Measurements from ENCODE around the gene PHLDB2.

- TF ChIP-seq CTCF (IDR thresholded peaks at IDR 0.05) (no peak), POLR2A (IDR thresholded peaks at IDR 0.05) (no peak)
Measured at GRCh38 chr3:111999484-112000324, 140.6 kb downstream of the PHLDB2 start.
